Renal cortical epithelial cell (primary cell): ENCODE measurements around the gene GMEB2. TPM values are rescaled to one million over a fixed set of nuclear protein-coding genes. Genes with fewer than 3 reads are reported as not detected.
"Not testable (repeated sequence)": the region's sequence is repeated elsewhere in the genome, so short reads cannot be mapped to it uniquely, and the experiment has no call there.

Experiments used
- DNase-seq: peaks from one replicate; pipeline ENCODE4 v3.0.0-alpha.2; 2011; ENCODE audit warnings: low read depth
- total RNA-seq: library from RNA; depleted of rRNA; stranded (reverse); fragments of >200 nt; gene quantifications from 2 replicates; pipeline ENCODE4 v1.2.3, GENCODE V29; 2014

GMEB2 gene
- total RNA-seq, 1 donor from 2014 or later: 17.2 TPM

GRCh38 chr20:63657260-63657936 is 30.5 kb upstream of the GMEB2 start:
- no peak for DNase-seq

GRCh38 chr20:63656451-63656850 is 29.6 kb upstream of the GMEB2 start:
- no peak for DNase-seq

DNA sequence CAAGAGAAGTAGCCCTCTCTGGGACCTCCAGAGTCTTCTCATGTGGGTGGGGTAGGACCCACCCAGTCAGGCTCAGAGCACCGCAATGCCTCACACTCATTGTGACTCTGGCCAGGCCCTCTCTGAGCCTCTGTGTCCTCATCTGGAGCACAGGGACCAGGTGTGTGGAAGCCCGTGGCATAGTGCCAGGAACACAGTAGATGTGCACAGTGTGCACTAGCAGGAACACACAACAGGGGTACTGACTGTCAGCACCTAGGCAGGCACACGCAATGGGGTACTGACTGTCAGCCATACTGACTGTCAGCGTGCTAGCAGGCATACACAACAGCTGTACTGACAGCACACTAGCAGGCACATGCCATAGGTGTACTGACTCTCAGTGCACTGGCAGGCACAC is 28.3 kb upstream of the GMEB2 start:
- no peak for DNase-seq

DNA sequence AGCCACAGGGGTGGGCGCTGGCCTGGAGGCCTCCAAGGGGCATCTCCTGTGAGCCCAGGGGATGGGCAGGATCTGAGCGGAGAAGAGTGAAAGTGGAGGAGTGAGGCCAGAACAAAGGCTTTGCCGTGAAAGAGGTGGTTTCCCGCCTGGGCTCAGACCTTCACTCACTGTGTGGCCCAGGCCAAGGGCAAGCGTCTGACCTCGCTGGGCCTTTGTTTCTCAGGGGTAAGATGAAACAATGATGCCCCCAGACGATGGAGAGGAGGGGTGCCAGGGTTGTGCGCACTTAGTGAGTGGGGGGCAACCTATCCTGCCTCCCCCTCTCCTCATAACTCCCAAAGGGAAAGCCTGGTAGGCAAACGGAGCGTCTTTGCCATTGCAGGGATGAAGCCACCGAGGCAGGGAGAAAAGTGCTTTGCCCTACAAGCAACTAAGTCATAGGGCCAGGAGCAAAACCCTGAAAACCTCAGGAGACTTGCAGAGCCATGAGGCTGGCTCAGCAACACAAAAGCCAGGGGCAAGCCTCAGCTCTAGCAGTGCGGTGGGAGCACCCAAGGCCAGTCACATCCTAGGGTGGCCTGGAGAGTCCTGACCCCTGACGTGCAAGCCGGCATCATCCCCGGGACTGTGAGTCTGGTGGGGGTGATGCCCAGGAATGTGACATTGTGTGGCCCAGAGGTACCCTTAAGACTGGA is 27.2 kb upstream of the GMEB2 start:
- DNase-seq: no peak

GRCh38 chr20:63653041-63653973 is 26.4 kb upstream of the GMEB2 start, which contains the start of gene STMN3:
STMN3 (minus strand) TSS chr20:63653424; CDS start chr20:63653345, 79 bp downstream.
- peak; percentile 72 for DNase-seq

- DNase-seq: no peak
Observed at GRCh38 chr20:63652192-63652980, 25.5 kb upstream of the GMEB2 start.

- no peak for DNase-seq
Observed at GRCh38 chr20:63651942-63652191, 25.0 kb upstream of the GMEB2 start.

DNA sequence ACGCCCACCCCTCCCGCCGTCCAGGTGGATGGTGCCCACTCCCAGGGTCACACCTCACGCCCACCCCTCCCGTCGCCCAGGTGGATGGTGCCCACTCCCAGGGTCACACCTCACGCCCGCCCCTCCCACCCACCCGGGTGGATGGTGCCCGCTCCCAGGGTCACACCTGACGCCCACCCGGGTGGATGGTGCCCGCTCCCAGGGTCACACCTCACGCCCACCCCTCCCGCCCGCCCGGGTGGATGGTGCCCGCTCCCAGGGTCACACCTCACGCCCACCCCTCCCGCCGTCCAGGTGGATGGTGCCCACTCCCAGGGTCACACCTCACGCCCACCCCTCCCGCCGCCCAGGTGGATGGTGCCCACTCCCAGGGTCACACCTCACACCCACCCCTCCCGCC is 23.6 kb upstream of the GMEB2 start:
- not testable (repeated sequence) for DNase-seq

DNA sequence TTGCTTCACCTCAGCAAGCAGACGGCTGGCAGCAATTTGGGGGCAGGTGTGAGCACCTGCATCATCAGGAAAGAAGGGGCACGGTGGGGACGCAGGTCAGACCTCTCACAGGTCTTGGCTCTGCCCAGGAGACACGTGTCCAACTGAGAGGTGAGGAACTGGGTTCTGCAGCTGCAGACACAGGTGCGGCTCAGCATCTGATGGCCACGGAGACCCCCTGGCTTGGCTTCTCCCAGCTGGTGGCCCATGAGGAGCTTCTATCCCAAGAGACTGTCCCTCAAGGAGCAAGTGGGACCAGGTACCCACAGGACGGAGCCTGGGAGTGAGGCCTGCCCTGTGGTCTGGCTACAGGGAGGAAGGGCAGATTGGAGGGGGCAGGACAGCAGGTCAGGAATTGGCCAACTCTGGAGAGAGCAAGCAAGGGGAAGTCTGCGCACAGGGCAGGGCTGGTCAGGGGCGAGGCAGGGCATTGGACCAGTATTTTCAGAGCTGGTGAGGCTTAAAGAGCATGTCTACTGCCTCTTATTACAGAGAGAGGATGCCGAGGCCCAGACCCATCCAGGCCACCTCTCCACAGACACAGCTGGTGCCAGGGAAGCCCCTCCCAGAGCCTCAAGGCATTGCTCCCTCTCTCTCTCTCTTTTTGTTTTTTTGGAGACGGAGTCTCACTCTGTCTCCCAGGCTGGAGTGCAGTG is 22.1 kb upstream of the GMEB2 start:
- DNase-seq: no peak

DNA sequence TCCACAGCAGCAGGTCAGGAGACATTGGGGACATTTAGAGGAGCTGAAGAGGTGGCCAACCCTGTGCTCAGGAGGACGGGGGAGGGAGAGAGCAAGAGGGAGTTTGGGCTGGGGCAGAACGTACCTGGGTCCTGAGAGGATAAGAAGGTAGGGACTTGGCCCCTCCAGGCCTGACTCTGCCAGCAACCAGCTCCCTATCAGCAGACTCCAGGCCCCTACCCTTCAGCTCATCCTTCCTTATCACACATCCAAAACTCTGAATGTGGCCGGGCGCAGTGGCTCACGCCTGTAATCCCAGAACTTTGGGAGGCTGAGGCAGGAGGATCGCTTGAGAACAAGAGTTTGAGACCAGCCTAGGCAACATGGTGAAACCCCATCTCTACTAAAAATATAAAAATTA is 21.3 kb upstream of the GMEB2 start:
- DNase-seq: no peak

- no peak for DNase-seq
Observed at GRCh38 chr20:63645218-63645617, 18.3 kb upstream of the GMEB2 start.

DNA sequence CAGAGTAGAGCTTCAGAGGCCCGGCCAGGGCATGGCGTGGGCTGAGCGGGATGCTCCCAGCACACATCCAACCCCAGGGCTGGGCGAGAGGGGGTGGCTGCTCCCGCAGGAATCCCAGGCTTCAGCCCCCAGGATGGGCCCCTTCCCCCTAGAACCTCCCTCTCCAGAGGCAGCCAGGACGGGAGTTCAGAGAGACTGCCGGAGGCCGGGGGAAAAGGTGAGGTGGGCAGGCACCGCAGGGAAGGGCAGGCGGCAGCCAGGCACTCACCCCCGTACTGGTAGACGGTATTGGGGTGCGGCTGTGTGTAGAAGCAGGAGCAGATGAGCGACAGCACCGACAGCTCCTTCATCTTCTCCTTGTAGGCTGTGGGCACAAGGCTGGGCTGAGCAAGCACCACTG is 17.0 kb upstream of the GMEB2 start:
- no peak for DNase-seq

DNA sequence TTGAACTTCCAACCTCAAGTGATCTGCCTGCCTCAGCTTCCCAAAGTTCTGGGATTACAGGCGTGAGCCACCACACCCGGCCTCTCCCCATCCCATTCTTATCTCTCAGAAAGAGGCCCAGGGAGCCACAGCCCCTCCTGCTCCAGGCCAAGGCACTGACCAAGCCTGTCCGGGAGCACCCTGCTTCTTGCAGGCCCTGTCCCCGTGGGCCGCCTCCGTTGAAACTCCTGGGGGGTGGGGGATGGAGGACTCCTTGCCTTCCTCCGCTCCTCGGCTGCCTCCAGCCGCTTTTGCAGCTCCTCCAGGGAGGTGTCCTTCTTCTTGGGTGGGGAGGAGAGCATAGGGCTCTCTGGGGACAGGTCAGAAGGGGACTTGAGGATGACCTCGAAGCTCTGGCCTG is 16.6 kb upstream of the GMEB2 start:
- DNase-seq: no peak

DNA sequence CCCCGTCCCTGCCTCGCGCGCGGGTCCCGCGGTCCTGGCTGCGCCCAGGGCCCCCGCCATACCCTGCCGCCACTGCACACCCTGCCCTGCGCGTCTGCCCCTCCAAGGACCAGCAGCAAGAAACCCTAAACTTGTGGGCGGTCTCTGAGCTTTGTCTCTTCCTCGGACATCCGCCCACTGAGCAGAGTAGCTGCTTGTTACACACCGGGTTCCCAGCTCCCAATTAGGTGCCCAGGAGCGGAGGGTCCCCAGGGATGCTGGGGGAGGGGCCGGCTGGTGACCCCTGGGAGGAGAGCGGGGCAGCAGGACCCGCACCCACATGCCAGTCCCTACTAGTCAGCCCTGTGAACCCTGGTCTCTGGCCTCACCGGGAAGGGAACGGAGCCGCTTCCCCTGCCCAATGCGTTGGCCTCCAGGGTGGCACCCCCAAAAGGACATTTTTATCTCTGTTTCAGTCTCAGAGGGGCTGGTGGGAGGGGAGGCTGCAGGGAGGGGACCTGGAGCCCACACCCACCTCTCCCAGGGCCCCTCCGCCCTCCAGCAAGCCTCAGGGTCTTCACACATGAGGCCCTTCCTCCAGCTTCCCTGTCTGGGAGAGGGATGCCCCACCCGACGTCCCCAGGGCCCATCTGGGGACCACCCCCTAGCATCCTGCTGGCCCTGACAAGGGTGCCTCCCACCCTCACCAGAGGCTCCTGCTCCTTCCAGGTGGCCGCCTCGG is 15.8 kb upstream of the GMEB2 start:
- DNase-seq: no peak

GRCh38 chr20:63641792-63642523 is 15.1 kb upstream of the GMEB2 start:
- DNase-seq: peak; percentile 68

GRCh38 chr20:63641146-63641791 is 14.4 kb upstream of the GMEB2 start:
- no peak for DNase-seq

- not testable (repeated sequence) for DNase-seq
Observed at GRCh38 chr20:63640686-63641085, 13.8 kb upstream of the GMEB2 start.

- DNase-seq: no peak
Observed at GRCh38 chr20:63640086-63640485, 13.2 kb upstream of the GMEB2 start.
